ENCODE data around the gene PTPRT. TPM values are rescaled to one million over a fixed set of nuclear protein-coding genes. Genes with fewer than 3 reads are reported as not detected.

The PTPRT gene
- total and polyA plus RNA-seq, 2 of the 13 experiments (the other 11 are each of a cell fraction or from before 2014, with no cell fraction given) = under 0.01 to 0.09 TPM

DNA sequence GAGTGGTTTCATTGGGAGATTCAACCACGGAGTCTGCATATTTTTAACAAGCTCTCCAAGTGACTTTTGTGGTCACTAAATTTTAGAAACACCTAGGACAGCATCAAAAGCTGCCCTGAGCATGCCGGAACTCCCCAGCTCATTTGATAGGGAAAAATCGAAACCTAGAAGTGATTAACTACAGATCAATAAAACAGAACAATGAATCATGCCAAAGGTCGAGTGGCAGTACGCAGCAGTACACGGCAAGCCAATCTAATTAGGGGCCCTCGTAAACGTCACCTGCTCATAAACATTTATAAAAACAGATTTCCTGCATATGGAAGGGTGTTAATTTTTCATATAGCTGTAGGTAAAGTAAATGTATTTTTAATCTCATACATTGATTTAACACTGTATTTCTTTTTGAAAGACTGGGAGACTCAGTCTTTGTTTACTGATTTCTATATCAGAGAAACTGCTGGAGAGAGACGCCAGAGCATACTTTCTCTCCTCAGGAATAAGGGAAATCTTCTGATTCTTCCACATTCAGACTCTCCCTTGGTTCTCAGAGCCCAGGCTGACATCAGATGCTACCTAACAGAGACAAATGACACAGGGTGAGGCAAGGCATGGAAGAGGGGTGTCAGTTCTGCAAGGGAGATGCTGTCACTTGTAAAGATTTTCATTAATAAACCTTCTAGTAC lies 232.5 kb downstream of the PTPRT start (continued):
- TF ChIP-seq, protein P1, sequence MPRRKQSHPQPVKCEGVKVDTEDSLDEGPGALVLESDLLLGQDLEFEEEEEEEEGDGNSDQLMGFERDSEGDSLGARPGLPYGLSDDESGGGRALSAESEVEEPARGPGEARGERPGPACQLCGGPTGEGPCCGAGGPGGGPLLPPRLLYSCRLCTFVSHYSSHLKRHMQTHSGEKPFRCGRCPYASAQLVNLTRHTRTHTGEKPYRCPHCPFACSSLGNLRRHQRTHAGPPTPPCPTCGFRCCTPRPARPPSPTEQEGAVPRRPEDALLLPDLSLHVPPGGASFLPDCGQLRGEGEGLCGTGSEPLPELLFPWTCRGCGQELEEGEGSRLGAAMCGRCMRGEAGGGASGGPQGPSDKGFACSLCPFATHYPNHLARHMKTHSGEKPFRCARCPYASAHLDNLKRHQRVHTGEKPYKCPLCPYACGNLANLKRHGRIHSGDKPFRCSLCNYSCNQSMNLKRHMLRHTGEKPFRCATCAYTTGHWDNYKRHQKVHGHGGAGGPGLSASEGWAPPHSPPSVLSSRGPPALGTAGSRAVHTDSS (CRISPR knock-in tag; conservative IDR thresholded peaks at IDR 0.05) = no peak
- no peak for TF ChIP-seq SPEN (CRISPR knock-in tag; IDR thresholded peaks at IDR 0.05; ENCODE audit: low read depth)
- no peak for TF ChIP-seq CHCHD3 (CRISPR knock-in tag; IDR thresholded peaks at IDR 0.05)
- no peak for TF ChIP-seq ZNF510 (CRISPR knock-in tag; IDR thresholded peaks at IDR 0.05; ENCODE audit: low read depth)
- TF ChIP-seq ZNF878 (CRISPR knock-in tag; IDR thresholded peaks at IDR 0.05) = no peak
- no peak for TF ChIP-seq HDAC6 (IDR thresholded peaks at IDR 0.05; ENCODE audit: low read depth, low read length)
- no peak for TF ChIP-seq ZFP36L2 (CRISPR knock-in tag; IDR thresholded peaks at IDR 0.05)
- TF ChIP-seq, protein P2, sequence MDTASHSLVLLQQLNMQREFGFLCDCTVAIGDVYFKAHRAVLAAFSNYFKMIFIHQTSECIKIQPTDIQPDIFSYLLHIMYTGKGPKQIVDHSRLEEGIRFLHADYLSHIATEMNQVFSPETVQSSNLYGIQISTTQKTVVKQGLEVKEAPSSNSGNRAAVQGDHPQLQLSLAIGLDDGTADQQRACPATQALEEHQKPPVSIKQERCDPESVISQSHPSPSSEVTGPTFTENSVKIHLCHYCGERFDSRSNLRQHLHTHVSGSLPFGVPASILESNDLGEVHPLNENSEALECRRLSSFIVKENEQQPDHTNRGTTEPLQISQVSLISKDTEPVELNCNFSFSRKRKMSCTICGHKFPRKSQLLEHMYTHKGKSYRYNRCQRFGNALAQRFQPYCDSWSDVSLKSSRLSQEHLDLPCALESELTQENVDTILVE (CRISPR knock-in tag; IDR thresholded peaks at IDR 0.05) = no peak
- no peak for TF ChIP-seq REL (CRISPR knock-in tag; conservative IDR thresholded peaks at IDR 0.05)

GRCh38 chr20:42955713-42956112 lies 234.0 kb downstream of the PTPRT start:
- no peak overlapping the region for H3K27ac ChIP-seq (ENCODE audit: extremely low read length, insufficient read depth, low read length)
- H3K9me3 ChIP-seq (ENCODE audit: low read length) = peaks cover 12% of the 10 kb centered on the region
- CTCF ChIA-PET (ENCODE audit: low intra/inter-chr PET ratio, low total read pairs) = no interaction called here
- BruUV-seq (replicated peaks) = no TSS peak
- TF ChIP-seq ATF1 (CRISPR knock-in tag; IDR thresholded peaks at IDR 0.05) (no peak), ZNF496 (CRISPR knock-in tag; IDR thresholded peaks at IDR 0.05; ENCODE audit: insufficient replicate concordance) (no peak), ZNF883 (CRISPR knock-in tag; IDR thresholded peaks at IDR 0.05; ENCODE audit: not compliant biosample characterization) (no peak), ZNF790 (CRISPR knock-in tag; IDR thresholded peaks at IDR 0.05; ENCODE audit: borderline replicate concordance) (no peak), ZNF678 (CRISPR knock-in tag; IDR thresholded peaks at IDR 0.05) (no peak), MAZ (IDR thresholded peaks at IDR 0.05; ENCODE audit: borderline replicate concordance, low read depth, low read length) (no peak), MAZ (CRISPR knock-in tag; IDR thresholded peaks at IDR 0.05; ENCODE audit: low read depth) (no peak), HNRNPK (IDR thresholded peaks at IDR 0.05; ENCODE audit: low read depth, low read length, poor library complexity, severe bottlenecking) (peak; percentile 85), PCBP1 (IDR thresholded peaks at IDR 0.05; ENCODE audit: borderline replicate concordance, low read depth, low read length) (0 out of 2 replicates have a peak, but pooled peaks have one; percentile 57), FOXC1 (CRISPR knock-in tag; IDR thresholded peaks at IDR 0.05; ENCODE audit: borderline replicate concordance) (no peak), NRL (CRISPR knock-in tag; IDR thresholded peaks at IDR 0.05; ENCODE audit: borderline replicate concordance) (no peak)
- no peaks in the 10 kb centered on the region for H3K27me3 ChIP-seq (ENCODE audit: control insufficient read depth in 1 of 2, insufficient read depth in 2 of 2, low read length in 2 of 2)
- WGBS (ENCODE audit: low lambda C conversion rate) = 20% methylated on average over 4 of the region's 4 CpGs
- H2AFZ ChIP-seq (ENCODE audit: low read length) = no peak overlapping the region
- no peak for ATAC-seq
- POLR2A ChIA-PET = no interaction called here
- no peaks in the 10 kb centered on the region for H3K36me3 ChIP-seq (replicated peaks in 1 of 2; ENCODE audit: control insufficient read depth in 1 of 2, insufficient read depth in 2 of 2, low read length in 2 of 2)
- in situ Hi-C loops (cut with HindIII; ENCODE audit: extremely low pct_ligation_motif_present, low pct_unique_long_range_greater_than_20kb) (no loop called here), intact Hi-C loops (cut with micrococcal nuclease; ENCODE audit: unreplicated experiment) (no loop called here)
- no peaks in the 10 kb centered on the region for H3K4me1 ChIP-seq (ENCODE audit: insufficient read depth, low read length)
- FAIRE-seq = no peak
- H3K4me3 ChIP-seq (replicated peaks in 1 of 3; ENCODE audit: insufficient read depth in 1 of 3, low read depth in 2 of 3, low read length in 3 of 3) = no peak overlapping the region
- no peak for DNase-seq (ENCODE audit: low spot score)
- H3K79me2 ChIP-seq (ENCODE audit: insufficient read depth, low read length) = no peaks in the 10 kb centered on the region
- no peak overlapping the region for H3K4me2 ChIP-seq (ENCODE audit: low read depth, low read length)
- no peak overlapping the region for H3K9ac ChIP-seq (ENCODE audit: insufficient read depth, low read depth, low read length)
- H4K20me1 ChIP-seq (ENCODE audit: insufficient read depth, low read length) = no peaks in the 10 kb centered on the region
